Posterior vena cava (tissue), 2 donors: ENCODE data around the gene SH2D3A. TPM values are rescaled to one million over a fixed set of nuclear protein-coding genes. Genes with fewer than 3 reads are reported as not detected.

Experiments used
- DNase-seq: peaks from one replicate; pipeline ENCODE4 v3.0.0-alpha.2; 2020; ENCODE audit warnings: low spot score
- intact Hi-C, 2 donors: fragments of 100-400 bp; cut with DNase I; formaldehyde crosslinking; loops; one replicate each; pipeline versions ENCODE4 v1.14.1 to v1.14.2; 2022 to 2023
- total RNA-seq, 2 donors: library from RNA; stranded (reverse); fragmentation: NEBNext Ultra II Directional; extraction: Animal tissue kit (Norgen Biotek cat#: 25700); gene quantifications; one replicate each; pipeline ENCODE4 v1.2.1, GENCODE V29; 2021
- donor health status: DM: yes; HTN: yes; CAD: no.
- donor health status: DM: yes; HTN: yes; CAD: no.

The SH2D3A gene
- total RNA-seq, 2 donors from 2014 or later, result 0.37 to 0.52 TPM

DNA sequence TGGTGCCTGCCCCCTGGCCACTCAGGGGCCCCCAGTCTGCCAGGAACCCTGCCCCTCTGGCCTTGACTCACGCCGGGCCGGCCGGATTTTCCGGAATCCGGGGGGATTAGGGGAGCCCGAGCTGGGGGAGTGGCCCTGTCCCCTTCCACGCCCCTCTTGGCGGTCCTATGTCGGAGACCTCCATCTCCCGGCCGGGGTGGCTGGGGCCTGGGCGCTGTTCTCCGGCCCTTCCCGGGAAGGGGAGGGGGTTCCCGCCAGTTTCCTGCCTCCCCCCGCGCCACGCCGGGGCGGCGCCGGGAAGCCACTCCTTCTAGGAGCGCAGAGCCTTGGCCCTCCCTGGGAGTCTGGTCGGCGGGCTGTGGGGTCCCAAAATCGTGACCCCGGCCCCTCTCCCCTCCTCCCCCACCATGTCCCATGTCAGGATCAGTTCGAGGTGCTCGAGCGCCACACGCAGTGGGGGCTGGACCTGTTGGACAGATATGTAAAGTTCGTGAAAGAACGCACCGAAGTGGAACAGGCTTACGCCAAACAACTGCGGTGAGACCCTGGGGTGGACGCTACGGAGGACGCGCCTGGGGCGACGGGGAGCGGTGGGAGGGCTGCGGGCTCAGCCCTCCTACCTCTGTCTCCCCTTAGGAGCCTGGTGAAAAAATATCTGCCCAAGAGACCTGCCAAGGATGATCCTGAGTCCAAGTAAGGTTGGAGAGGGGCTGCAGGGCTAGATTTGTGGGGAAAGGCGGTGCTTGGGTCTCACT lies 26.5 kb downstream of the SH2D3A start:
- intact Hi-C loops, result no loop called here
- DNase-seq, result peak; percentile 91

DNA sequence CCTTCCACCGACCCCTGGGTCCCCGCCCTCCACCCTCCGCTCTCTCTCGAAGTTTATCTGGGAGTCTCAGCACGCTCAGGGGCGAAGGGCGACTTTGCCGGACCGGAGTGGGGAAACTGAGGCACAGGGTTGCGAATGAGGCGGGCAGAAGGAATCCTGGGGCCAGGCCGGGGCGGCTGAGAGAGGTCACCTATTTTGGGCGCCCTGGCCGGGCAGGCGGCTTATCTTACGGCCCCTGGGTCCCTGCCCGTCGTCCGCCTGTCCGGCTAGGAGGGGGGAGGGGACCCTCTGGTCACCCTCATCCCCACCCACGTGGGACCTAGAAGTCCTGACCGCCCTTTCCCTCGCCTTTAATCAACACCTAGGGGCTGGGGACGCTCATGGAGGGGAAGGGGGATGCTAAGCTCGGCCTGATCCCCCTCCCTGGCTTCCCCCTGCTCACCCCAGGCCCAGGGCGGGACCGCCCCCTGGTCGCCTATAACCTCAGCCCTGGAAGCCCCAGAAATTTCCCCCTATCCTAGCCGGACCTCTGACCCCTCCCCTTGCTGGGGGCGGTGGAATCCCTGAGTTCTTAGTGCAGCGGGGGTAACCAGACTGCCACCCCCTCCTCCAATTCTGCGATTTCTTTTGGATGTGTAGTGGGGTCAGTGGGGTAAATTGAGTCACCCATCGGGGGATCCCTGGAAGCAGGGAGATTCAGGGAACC lies 27.2 kb downstream of the SH2D3A start:
- intact Hi-C loops, result no loop called here
- DNase-seq, result no peak

DNA sequence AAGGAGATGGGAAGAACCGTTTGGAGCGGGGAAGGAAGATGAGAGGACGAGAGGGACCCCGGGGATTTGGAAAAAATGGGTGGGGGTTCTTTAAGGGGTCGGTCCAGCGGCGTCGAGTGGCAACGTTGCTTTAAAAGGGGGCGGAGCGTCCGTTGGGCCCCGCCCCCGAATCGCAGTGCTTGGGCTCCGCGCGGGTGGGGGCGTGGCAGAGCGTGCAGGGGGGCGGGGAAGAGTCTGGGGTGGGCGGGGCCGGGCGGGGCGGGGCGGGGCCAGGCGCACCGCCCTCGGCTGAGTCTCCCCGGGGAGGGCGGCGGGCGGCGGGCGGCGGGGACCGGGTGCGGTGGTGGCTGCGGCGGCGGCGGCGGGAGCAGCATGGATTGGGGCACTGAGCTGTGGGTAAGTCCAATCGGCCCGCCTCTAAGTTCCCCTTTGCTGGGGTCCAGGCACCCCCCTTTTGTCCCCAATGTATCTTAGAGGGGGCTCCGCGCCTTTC lies 27.8 kb downstream of the SH2D3A start, which contains the start of gene TRIP10:
Gene TRIP10 (plus strand): TSS at position 291 of the 493 bp plus-strand sequence. CDS start 82 bp downstream, at position 373.
- DNase-seq, result peak; percentile 96
- intact Hi-C loops, result no loop called here

DNA sequence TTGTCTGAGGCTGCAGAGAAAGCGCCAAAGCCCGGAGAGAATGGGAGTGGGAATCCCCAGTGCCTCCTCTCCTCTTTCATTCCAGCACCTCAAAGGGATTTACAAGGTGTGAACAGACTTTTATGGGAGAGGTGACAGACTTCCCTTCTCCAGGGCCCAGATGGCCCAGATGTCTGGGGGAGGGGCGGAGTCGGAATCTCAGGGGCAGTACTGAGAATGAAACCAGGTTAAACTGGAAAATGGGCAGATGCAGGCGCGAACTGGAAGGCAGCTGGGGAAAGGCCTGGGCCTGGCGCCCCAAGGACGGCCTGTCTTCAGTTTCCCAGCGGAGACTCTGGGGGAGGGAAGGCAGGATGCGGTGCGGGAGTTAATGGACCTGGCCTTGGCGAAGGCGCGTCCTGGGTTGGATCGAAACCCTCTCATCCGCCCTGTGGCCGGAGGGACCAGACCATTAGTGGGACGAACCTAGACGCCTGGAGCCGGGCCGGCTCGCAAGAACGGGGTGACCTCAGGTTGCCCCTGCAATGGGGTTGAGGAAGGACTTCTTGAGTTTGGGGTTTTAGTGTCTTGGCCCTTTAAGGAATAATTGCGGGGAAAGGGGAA lies 28.3 kb downstream of the SH2D3A start:
- DNase-seq, result no peak

DNA sequence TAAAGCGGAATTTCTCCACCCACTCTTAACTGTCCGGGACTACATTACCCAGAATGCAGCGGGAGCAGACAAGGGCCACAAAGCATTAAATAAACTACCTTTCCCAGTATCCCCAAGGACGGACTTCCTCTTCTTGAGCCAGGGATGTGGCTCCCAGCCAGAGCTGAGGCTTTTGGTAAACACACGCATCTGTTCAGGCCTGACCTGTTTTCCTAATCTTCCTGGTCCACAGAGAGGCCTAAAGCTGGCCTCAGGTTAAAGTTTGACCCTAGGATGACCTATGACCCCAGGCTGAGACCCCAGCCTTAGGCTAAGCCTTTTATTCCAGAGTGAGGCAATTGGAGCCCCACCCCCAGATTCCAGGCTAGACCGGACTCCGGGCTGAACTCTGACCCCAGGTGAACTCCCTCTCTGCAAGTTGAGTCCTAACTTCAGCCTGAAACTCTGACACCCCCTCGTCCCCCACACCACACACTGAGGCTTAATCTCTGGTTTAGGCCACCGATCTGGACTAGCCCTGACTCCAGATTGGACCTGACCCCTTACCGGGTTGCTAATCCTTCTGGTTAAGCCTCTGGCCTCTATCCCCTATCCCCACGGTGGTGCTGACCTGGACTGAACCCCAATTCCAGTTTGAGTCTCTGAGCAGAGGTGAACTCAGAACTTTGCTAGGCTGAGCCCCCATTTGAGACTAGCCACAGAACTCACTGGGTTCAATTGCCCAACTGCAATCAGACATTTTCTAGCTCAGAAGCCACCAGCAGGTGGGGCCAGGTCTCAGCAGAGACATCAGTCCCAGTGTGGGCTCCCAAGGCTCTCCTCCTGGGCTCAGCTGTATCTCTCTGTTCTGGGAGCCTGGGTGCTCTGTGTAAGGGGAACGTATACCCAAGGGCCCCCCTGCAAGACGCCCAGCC lies 29.1 kb downstream of the SH2D3A start:
- DNase-seq, result peak; percentile 96
- intact Hi-C loops, result loop anchor here in 1 of 2 donors (1.0 kb wide), 1 partner anchor 20 kb away; no protein-coding TSS in a partner anchor

More for the DNA sequence above, 28.3 kb downstream of the SH2D3A start:
- intact Hi-C loops, result loop anchor here in 1 of 2 donors (1.0 kb wide), 1 partner anchor 19 kb away; no protein-coding TSS in a partner anchor

DNA sequence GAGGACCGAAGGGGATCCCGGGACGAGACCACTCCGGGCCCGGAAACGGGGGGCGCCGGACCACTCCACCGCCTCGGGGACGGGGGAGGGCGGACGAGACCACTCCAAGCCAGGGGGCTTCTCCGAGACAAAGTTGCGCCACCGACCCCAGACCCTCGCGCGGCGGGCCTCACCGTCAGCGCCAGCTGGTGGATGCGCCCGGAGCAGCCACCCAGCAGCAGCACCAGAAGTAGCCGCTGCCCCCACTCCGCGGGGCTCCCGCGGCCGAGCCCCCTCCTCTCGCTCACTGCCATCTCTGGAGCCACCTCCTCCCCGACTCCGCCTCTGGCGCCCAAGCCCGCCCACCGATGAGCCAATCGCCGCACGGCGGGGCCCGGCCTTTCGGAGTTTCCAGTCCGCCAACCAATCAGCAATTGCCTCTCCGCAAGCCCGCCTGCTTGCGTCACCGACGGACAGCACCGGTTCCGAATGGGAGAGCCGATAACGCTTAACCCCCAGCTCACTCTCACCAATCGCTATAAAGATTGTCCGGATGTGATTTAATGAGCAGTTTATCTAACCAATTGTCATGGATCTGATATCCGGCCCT lies 29.9 kb downstream of the SH2D3A start, which contains the start of gene GPR108:
Gene GPR108 (minus strand): TSS at position 297 of the 589 bp plus-strand sequence. CDS start 4 bp downstream, at position 293.
- DNase-seq, result peak; percentile 100
- intact Hi-C loops, result no loop called here

DNA sequence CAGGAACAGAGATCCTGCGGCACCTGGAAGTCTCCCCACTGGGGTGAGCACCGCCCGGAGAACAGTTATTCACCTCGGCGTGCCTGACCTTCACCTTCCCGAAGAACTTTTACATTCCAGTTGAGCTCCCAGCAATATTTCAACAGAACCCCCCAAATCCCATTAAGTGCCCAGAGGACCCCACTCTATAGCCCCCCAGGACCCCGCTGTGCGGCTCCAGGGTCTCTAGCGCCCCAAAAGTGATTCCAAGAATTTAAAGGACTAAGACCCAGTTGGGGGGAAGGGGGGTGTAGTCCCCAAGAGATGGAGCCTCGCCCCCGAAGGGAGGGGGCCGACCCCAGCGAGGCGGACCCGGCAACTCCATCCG lies 30.3 kb downstream of the SH2D3A start:
- no peak for DNase-seq
- intact Hi-C loops, result no loop called here

DNA sequence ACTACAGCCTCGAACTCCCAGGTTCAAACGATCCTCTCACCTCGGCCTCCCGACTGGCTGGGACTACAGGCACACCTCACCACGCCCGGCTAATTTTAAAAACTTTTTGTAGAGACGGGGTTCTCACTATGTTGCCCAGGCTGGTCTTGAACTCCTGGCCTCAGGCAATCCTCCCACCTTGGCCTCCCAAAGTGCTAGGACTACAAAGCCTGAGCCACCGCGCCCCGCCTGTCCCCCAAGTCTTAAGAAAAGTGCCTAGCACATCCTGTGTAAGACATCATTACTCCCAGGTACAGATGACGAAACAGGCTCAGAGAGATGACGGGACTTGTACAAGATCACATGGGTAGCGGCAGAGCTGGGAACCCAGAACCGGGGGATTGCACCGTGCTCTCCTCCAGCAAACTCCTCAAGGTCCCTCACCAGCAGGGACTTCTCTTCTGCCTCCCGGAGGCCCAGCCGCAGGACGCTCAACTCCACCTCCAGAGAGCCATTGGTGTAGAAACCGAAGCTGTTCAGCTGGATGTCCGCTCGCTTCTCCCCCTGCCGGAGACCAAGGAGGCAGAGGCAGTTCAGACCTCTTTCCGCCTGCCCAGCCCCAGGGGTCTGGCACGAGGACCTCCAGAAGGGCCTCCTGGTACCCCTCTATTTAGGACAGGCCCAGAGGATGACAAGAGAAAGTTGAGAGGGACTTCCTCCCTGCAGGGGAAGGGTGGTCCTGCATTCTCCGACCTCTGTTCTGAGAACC lies 30.9 kb downstream of the SH2D3A start:
- intact Hi-C loops, result no loop called here
- peak; percentile 94 for DNase-seq

DNA sequence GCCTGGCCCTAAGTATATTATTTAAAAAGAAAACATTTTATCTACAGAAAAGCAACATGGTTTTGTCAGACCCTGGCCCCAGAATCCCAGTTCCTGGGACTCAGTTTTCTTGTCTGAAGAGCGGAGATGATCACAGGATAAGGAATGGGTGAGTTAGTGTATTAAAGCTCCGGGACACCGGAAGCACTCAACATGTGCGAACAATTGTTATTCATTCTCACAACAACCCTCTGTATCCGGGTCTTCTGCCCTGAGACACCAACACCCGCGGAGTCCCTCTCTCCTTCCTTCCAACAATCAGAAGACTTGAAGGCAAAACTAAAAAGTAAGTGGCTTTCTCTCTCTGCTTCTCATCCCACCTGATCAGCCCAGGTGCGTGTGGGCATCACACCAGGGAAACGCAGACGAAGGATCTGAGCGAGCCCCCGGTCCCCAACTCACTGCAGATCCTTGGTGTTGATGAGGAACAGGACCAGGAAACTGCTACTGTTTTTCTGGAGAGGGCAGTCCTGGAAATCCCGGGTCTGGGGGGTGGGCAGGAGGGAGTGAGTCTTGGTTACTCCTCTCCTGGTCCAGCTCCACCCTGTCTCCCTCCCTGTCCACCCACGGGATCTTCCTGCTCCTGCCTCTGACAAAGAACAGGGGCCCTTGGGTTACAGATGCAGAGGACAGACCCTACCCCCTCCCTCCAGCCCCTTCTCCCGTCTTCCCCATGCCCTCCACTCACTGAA lies 31.9 kb downstream of the SH2D3A start:
- no peak for DNase-seq
- intact Hi-C loops, result no loop called here

DNA sequence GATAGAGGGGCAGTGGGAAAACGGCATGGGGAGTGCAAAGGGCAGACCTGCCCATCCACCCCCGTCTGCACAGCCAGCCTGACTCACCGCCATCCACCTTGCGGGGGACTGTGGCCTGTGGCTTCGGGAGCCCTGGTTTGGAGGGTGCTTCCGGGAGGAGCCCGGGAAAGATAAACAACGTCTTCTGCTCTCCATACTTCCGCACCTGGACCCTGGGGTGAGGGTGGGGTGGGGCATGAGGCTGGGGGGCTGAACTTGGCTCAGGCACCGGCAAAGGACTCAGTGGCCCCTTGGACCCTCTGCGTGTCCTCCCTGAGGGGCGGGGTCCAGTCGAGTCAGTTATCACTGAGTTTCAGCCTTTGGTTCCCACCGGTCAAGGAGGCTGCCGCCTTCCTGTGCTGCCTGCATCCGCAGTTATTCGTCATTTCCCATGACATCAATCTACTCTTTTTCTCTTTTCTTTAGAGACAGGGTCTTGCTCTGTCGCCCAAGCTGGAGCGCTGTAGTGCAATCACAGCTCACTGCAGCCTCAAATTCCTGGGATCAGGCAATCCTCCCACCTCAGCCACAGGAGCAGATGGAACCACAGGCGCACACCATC lies 33.0 kb downstream of the SH2D3A start:
- intact Hi-C loops, result no loop called here

DNA sequence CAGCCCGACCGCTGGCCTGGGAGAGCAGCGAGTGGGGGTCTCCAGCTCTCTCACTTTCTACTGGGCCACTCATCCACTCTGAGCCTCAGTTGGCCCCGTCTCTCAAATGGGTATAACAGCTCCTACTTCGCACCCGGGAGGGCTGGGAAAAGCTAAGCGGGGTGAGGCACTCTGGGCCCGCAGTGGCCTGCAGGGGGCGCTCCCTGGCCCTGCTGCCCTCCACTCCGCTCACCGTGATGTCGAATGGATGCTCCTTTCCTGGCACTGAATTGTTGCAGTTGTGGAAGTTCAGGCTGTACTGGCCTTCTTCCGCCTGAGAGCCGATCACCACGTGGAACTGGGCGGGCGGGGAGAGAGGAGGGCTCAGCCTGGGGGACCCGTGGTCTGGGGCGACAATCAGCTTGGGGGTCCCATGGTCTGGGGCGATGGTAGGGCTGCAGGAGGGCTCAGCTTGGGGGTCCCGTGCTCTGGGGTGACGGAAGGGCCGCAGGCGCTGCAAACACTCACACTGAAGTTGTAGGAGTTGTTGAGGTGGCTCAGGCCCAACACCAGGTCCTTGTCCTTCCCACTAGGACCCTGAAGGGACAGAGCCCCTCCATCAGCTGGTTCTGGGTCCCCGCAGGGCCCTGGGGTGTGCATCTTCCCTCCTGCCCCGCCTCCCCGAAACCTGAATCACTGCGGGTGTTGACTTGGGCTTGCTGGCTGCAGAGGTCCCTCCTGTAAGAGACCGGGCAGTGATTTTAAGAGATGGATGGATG lies 33.7 kb downstream of the SH2D3A start:
- intact Hi-C loops, result no loop called here
- no peak for DNase-seq

More for the DNA sequence above, 33.0 kb downstream of the SH2D3A start:
- no peak for DNase-seq

DNA sequence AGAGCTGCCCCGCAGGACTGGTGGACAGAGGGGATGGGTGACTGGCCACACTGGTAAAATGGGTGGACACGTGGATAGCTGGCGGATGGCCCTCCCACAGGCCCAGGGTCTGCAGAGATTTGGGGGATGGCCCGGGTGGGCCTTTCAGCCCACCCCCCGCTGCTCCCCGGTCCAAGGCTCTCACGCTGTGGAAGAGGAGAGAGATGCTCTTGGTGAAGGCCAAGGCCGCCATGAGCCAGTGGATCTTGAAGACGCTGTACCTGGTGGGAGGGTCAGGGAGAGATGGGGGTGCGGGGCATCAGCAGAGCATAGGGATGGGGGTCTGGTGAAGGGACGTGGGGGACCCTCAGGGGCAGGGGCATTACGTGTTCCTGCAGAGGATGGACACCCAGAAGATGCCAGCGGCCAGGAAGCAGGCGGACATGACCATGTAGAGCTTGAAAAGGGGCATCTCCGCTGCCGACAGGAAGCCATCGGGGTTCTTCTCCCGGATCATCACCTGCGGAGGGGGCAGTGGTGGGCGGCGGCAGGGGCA lies 34.4 kb downstream of the SH2D3A start:
- no peak for DNase-seq
- intact Hi-C loops, result no loop called here

DNA sequence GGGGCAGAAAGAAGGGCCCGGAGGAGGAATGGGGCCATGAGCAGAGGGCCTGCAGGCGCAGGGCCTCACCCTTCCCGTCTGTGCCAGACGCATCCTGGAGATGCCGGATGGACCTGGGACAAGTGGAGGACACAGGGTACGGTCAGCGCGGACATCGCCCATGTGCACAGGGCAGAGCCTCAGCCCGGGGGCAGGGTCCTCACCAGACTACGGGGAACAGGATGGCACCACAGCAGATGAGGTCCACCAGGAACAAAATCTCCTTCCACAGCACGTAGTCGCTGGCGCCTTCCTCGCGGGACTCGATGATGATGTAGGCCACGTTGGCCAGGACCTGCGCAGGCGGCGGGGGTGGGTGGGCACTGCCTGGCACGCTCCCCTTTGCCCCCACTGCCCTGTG lies 35.4 kb downstream of the SH2D3A start:
- intact Hi-C loops, result no loop called here
- DNase-seq, result no peak

DNA sequence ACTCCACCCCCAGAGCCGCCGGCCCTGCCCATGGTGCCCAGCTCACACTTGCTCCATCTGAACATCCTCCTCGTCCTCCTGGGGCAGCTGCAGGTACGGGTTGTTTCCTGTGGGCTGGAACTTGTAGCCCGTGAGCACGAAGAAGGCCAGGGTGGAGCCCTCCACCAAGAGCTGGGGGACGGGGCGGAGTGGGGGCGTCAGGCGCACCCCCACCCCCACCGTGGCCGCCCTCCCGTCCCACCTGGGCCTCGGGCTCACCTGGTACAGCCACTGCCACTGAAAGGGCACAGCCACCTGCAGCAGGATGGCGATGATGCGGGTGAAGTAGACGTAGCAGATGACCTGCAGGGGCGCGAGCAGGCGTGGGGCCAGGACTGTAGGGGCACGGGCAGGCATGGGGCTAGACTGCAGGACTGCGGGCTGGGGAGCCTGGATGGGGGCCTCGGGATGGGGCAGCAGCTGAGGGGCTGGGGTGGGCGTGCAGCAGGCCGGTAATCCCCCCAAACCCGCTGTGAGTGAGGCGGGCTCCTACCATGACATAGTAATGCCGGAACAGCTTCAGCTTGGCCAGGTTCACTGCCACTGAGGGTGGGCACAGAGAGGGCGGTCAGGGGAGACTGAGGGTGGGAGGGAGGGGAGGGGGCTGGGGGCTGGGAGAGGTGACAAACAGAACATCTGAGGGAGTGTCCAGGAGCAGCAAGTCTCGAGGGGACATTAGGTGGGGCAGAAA lies 36.1 kb downstream of the SH2D3A start:
- DNase-seq, result no peak
- intact Hi-C loops, result no loop called here

DNA sequence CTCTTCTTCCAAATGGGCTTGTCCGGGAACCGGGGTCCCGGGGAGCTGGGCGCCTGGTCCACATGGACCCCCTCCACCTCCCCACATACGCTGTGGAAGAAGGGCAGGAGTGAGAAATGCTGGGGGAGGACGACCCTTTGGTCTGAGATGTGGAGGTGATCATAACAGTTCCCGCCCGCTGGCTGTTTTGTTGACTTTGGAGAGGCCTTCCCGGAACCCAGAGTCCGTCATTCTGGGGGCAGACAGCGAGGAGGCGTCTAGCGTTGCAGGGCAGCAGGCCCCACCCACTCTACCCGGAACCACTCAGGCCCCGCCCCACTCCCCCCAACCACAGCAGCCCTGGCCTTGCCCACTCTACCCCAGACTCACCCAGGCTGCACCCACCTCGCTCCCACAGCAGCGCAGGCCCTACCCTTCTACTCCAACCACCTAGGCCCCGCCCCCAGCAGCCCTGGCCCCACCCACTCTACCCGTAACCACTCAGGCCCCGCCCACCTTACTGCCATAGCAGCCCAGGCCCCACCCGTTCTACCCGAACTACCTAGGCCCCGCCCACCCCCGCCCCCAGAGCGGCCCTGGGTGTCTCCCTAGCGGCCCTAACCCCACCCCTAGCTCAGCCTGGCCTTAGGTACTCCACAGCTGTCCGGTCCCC lies 37.0 kb downstream of the SH2D3A start:
- peak; percentile 91 for DNase-seq
- intact Hi-C loops, result no loop called here
